ENCODE measurements around the gene RPUSD1. TPM values are rescaled to one million over a fixed set of nuclear protein-coding genes. Genes with fewer than 3 reads are reported as not detected.

RPUSD1 gene
- total and polyA plus RNA-seq, 2 experiments from 2014 or later, result 15.4 to 54.3 TPM

DNA sequence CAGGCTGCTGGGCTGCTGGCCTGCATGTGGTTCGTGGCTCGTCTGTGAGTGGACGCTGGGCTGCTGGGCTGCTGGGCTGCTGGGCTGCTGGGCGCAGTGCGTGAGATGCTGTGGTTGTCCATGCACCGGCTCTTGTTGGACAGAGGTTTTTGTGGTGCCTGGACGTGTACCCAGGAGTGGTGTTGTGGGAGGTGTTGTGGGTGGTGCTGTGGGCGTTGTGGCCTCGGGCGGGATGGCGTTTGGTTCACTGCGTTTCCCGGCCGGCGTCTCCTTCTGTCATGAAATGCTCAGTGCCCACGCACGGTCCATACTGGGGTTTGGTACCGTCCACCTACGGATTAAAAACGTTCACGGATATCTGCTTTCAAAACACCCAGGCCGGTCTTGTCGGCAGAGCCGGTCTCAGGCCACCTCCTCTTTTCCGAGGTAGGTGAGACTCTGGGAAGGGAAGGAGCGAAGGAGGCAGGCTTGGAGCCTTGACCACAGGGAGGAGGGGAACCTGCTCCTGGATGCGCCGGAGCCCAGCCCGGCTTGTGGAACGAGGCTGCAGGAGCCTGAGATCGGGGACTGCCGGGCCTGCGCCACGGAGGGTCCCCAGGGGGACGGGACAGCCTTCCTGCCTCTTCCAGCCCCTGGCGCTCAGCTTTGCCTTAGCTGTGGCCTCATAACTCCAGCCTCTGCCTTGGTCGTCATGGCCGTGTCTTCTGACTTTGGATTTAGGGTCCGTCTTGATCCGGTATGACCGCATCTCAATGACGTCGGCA is 42.1 kb upstream of the RPUSD1 start:
- WGBS, 2 experiments (ENCODE audit: low coverage in 1 of 2, low lambda C conversion rate in 2 of 2, missing lambda C conversion rate in 2 of 2), result 85 to 89% methylated on average over 42 to 43 of the region's 43 CpGs
- DNase-seq, result no peak
- no peak overlapping the region for H2AFZ ChIP-seq
- no peaks in the 10 kb centered on the region for H3F3A ChIP-seq (ENCODE audit: insufficient read depth)
- H3K9me2 ChIP-seq (ENCODE audit: insufficient read depth), result no peaks in the 10 kb centered on the region
- H3K4me2 ChIP-seq (ENCODE audit: unreplicated experiment), result no peak overlapping the region
- no peaks in the 10 kb centered on the region for H3K36me3 ChIP-seq (ENCODE audit: low read depth)
- TF ChIP-seq EZH2phosphoT487 (IDR thresholded peaks at IDR 0.05; ENCODE audit: insufficient read depth, low read depth) (no peak), EZH2 (IDR thresholded peaks at IDR 0.05; ENCODE audit: insufficient read depth, poor library complexity, severe bottlenecking) (no peak)
- no peaks in the 10 kb centered on the region for H3K4me1 ChIP-seq (ENCODE audit: insufficient read depth)
- H4K20me1 ChIP-seq (ENCODE audit: insufficient read depth), result no peaks in the 10 kb centered on the region
- H3K9me3 ChIP-seq (ENCODE audit: low read depth), result no peaks in the 10 kb centered on the region
- H3K4me3 ChIP-seq, result no peak overlapping the region
- H3K27ac ChIP-seq, result no peak overlapping the region
- H3K27me3 ChIP-seq (replicated peaks; ENCODE audit: insufficient read depth), result peaks cover 8% of the 10 kb centered on the region; the same call in 1 of the 2 replicates
- H3K79me2 ChIP-seq (ENCODE audit: insufficient read depth), result no peaks in the 10 kb centered on the region
- no peak overlapping the region for H3K9ac ChIP-seq
- in situ Hi-C loops (cut with MboI), result no loop called here

DNA sequence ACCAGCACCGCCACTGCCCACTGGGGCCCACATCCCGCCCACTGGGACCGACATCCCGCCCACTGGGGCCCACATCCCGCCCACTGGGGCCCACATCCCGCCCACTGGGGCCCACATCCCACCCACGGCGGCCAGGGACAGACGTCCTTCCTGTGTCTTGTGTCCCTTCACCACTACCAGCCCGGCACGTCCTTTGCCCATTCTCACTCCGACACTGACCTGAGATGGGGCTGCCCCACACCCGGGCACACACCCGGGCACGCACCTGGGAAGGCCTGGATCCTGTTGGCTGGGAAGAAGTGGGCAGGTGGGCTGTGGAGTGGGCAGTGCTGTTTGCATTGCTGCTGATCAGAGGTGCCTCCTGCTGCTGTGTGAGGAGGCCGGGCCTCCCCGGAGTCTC is 40.7 kb upstream of the RPUSD1 start:
- TF ChIP-seq EZH2phosphoT487 (IDR thresholded peaks at IDR 0.05; ENCODE audit: insufficient read depth, low read depth) (no peak), EZH2 (IDR thresholded peaks at IDR 0.05; ENCODE audit: insufficient read depth, poor library complexity, severe bottlenecking) (no peak)
- Histone ChIP-seq H3K36me3 (ENCODE audit: low read depth) (no peaks in the 10 kb centered on the region), H4K20me1 (ENCODE audit: insufficient read depth) (no peaks in the 10 kb centered on the region), H3F3A (ENCODE audit: insufficient read depth) (no peaks in the 10 kb centered on the region), H3K4me1 (ENCODE audit: insufficient read depth) (no peaks in the 10 kb centered on the region), H3K79me2 (ENCODE audit: insufficient read depth) (no peaks in the 10 kb centered on the region), H3K27ac (no peak overlapping the region), H3K9me3 (ENCODE audit: low read depth) (no peaks in the 10 kb centered on the region), H2AFZ (no peak overlapping the region), H3K4me2 (ENCODE audit: unreplicated experiment) (no peak overlapping the region), H3K9ac (no peak overlapping the region), H3K4me3 (no peak overlapping the region), H3K9me2 (ENCODE audit: insufficient read depth) (no peaks in the 10 kb centered on the region), H3K27me3 (replicated peaks; ENCODE audit: insufficient read depth) (peaks cover 13% of the 10 kb centered on the region; the same call in 1 of the 2 replicates)
- WGBS, 2 experiments (ENCODE audit: low coverage in 1 of 2, low lambda C conversion rate in 2 of 2, missing lambda C conversion rate in 2 of 2), result 68 to 83% methylated on average over 12 to 17 of the region's 17 CpGs
- in situ Hi-C loops (cut with MboI), result no loop called here
- no peak for DNase-seq

DNA sequence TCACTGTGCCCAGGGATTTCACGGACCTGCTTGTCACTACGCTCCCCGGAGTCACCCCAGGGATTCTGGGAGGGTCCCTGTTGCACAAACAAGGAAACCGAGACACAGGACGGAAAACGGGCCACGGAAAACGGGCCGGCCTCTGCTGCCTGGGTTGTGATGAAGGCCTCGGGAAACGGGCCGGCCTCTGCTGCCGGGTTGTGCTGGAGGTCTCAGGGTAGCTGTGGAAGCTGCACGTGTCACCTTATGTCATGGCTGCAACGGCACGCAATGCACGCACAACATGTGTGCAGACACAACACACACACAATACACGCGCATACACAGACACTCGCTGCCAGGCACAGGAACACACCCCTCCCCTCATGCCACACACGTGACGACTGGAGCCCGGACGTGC is 39.3 kb upstream of the RPUSD1 start:
- no peaks in the 10 kb centered on the region for H3K9me2 ChIP-seq (ENCODE audit: insufficient read depth)
- 86% methylated on average over 24 of the region's 24 CpGs for WGBS, 2 experiments (ENCODE audit: low coverage in 1 of 2, low lambda C conversion rate in 2 of 2, missing lambda C conversion rate in 2 of 2)
- H3K36me3 ChIP-seq (ENCODE audit: low read depth), result no peaks in the 10 kb centered on the region
- H3F3A ChIP-seq (ENCODE audit: insufficient read depth), result no peaks in the 10 kb centered on the region
- no peak overlapping the region for H3K9ac ChIP-seq
- no peak overlapping the region for H3K4me3 ChIP-seq
- no peaks in the 10 kb centered on the region for H3K9me3 ChIP-seq (ENCODE audit: low read depth)
- no peak for DNase-seq
- H3K27ac ChIP-seq, result no peak overlapping the region
- H3K79me2 ChIP-seq (ENCODE audit: insufficient read depth), result no peaks in the 10 kb centered on the region
- H3K27me3 ChIP-seq (replicated peaks; ENCODE audit: insufficient read depth), result peaks cover 13% of the 10 kb centered on the region; the same call in 1 of the 2 replicates
- TF ChIP-seq EZH2phosphoT487 (IDR thresholded peaks at IDR 0.05; ENCODE audit: insufficient read depth, low read depth) (no peak), EZH2 (IDR thresholded peaks at IDR 0.05; ENCODE audit: insufficient read depth, poor library complexity, severe bottlenecking) (no peak)
- no peak overlapping the region for H3K4me2 ChIP-seq (ENCODE audit: unreplicated experiment)
- in situ Hi-C loops (cut with MboI), result no loop called here
- no peaks in the 10 kb centered on the region for H3K4me1 ChIP-seq (ENCODE audit: insufficient read depth)
- H2AFZ ChIP-seq, result no peak overlapping the region
- no peaks in the 10 kb centered on the region for H4K20me1 ChIP-seq (ENCODE audit: insufficient read depth)

DNA sequence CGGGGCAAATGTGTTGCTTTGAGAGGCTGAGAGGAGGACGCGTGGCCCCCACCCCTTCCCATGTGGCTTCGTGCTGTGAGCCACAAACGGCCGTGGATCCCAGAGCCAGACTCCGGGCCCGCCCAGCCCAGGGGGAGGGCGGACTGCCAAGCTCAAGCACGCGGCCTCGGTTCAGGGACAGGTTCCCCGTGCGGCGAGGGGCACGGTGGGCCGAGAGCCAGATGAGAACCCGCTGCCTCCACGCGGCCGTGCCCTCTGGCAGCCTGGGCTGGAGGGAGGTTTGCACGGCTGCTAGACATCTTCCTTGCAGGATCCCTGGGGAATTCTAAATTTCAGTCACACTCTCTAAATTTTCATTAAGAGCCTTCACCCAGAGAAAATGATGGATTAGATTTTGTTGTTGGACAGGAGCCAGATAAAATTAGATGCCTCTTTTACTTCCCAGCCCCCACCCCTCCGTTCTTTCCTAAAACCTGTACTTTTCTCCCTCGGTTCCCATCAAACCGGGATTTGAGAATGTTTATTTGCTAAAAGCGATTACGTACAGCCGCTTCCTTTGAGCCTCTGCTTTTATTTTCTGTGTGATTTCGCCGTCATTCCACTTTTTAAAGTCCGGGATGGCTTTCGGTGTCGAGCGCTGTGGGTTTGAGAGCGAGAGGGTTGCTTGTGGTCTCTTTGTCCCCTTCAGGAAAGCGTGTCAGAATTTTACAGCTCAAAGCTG is 37.3 kb upstream of the RPUSD1 start:
- TF ChIP-seq EZH2 (IDR thresholded peaks at IDR 0.05; ENCODE audit: insufficient read depth, poor library complexity, severe bottlenecking) (peak; percentile 46), EZH2phosphoT487 (IDR thresholded peaks at IDR 0.05; ENCODE audit: insufficient read depth, low read depth) (no peak)
- Histone ChIP-seq H3K9me3 (ENCODE audit: low read depth) (no peaks in the 10 kb centered on the region), H2AFZ (peak overlapping the region; percentile 69), H3K9ac (peak overlapping the region; percentile 16; the same call in 1 of the 2 replicates), H3F3A (ENCODE audit: insufficient read depth) (no peaks in the 10 kb centered on the region), H3K27ac (no peak overlapping the region), H3K36me3 (ENCODE audit: low read depth) (no peaks in the 10 kb centered on the region), H3K79me2 (ENCODE audit: insufficient read depth) (no peaks in the 10 kb centered on the region), H3K4me1 (ENCODE audit: insufficient read depth) (no peaks in the 10 kb centered on the region), H4K20me1 (ENCODE audit: insufficient read depth) (no peaks in the 10 kb centered on the region), H3K9me2 (ENCODE audit: insufficient read depth) (no peaks in the 10 kb centered on the region), H3K27me3 (replicated peaks; ENCODE audit: insufficient read depth) (peaks cover 13% of the 10 kb centered on the region), H3K4me2 (ENCODE audit: unreplicated experiment) (peak overlapping the region; percentile 65), H3K4me3 (peak overlapping the region; percentile 44)
- 4 to 5% methylated on average over 36 of the region's 36 CpGs for WGBS, 2 experiments (ENCODE audit: low coverage in 1 of 2, low lambda C conversion rate in 2 of 2, missing lambda C conversion rate in 2 of 2)
- in situ Hi-C loops (cut with MboI), result no loop called here
- DNase-seq, result peak; percentile 59

All from GM23248 (cell line).